ENCODE data around the gene PACSIN2.
"Not testable (repeated sequence)": the region's sequence is repeated elsewhere in the genome, so short reads cannot be mapped to it uniquely, and the experiment has no call there.

PACSIN2 gene

DNA sequence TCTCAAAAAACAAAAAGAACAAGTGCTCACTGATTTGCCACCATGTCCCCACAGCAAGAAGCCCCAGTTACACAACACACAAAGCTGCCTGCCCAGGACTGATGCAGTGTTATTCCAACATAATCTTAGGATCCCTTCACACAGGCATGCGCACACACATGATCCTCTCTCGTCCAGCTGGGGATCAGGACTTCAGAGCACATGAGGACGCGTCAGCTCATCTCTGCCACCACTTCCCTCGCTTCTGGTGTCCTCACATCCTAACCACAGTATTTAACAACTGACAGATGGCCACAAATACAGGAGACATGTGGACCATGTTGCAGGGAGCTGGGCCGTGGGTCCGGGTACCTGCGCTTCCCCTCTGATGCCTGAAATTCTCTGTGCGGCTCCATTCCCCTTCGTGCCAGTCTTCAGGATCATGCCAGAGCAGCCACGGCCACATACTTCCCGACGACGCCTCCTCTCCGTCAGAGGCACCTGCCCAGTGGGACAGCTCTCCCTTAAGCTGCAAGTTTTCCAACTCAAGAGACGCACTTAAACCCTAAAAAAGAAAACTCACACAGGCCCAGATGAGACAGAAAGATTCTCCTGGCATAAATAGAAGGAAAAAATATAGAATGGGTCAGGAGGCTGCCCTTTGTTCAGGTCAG, 68.3 kb downstream of the PACSIN2 start:
- Mint-ChIP-seq H3K36me3 (peaks cover 4% of the 10 kb centered on the region), H3K4me1 (peaks cover 41% of the 10 kb centered on the region), H3K27ac (no peak overlapping the region), H3K4me3 (no peak overlapping the region), H3K9me3 (no peaks in the 10 kb centered on the region), H3K27me3 (no peaks in the 10 kb centered on the region)
- no peak for DNase-seq
- CTCF ChIA-PET, result interaction anchor here (1.1 kb wide), 1 partner anchor 12 kb away, joined by 3 read pairs; no protein-coding TSS in a partner anchor

DNA sequence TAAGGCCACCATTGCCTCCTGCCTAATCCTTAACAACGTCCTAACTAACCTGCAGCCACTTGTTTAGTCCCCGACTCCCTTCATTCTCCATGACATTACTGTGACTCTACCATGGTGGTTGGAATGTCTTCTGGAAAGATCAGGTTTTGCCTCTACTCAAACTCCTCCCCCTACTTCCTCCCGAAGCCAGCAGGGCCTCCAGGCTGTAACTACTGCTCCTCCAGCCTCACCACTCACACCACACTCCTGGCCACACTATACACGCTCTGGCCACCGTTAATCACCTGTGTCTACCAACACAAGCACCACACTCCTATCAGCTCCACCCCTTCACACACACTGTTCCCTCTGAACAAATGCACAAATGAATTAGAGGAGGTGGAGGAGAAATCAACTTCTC, 69.2 kb downstream of the PACSIN2 start:
- CTCF ChIA-PET, result no interaction called here
- H3K4me3 Mint-ChIP-seq, result no peak overlapping the region
- H3K27ac Mint-ChIP-seq, result peak overlapping the region; percentile 17
- peaks cover 41% of the 10 kb centered on the region for H3K4me1 Mint-ChIP-seq
- H3K27me3 Mint-ChIP-seq, result no peaks in the 10 kb centered on the region
- peaks cover 4% of the 10 kb centered on the region for H3K36me3 Mint-ChIP-seq
- no peak for DNase-seq
- no peaks in the 10 kb centered on the region for H3K9me3 Mint-ChIP-seq

DNA sequence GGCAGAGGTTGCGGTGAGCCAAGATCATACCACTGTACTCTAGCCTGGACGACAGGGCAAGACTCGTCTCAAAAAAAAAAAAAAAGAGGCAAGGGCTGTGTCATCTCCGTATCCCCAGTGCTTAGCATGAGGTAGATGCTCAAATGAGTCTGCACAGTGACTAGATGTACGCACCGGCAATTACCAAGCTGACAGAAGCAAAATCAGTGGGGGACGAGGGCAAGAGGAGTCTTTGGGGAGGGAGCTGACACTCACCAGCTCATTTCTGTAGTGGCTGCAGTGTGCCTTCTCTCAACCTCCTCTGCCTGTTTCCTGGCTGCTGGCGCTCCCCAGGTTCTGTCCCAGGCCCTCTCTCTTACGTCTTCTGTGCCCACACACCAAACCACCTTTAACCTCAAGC, 69.9 kb downstream of the PACSIN2 start:
- Mint-ChIP-seq H3K36me3 (peaks cover 4% of the 10 kb centered on the region), H3K4me1 (peaks cover 41% of the 10 kb centered on the region), H3K27ac (no peak overlapping the region), H3K4me3 (no peak overlapping the region), H3K9me3 (no peaks in the 10 kb centered on the region), H3K27me3 (no peaks in the 10 kb centered on the region)
- no peak for DNase-seq
- CTCF ChIA-PET, result interaction anchor here (0.6 kb wide), 1 partner anchor 21 kb away, joined by 3 read pairs; no protein-coding TSS in a partner anchor

DNA sequence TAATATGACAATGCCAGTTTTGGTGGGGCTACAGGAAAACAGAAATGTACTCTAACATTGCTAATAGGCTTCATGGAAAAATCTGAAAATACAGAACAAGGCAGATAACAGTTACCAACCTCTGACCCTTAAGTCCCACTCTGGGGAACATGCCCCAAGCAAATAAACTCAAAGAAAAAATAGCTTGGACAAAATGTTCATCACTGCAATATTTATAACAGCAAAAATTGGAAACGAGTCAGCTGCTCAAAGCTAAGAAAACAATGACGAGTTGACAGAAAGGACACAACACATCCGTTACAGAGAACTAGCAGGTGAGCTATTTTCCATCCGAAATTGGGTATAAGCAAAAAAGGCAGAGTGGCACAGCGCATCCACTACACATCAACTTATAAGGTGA, 70.5 kb downstream of the PACSIN2 start:
- no peaks in the 10 kb centered on the region for H3K9me3 Mint-ChIP-seq
- CTCF ChIA-PET, result interaction anchor here (0.6 kb wide), 1 partner anchor 22 kb away, joined by 3 read pairs; no protein-coding TSS in a partner anchor
- peaks cover 4% of the 10 kb centered on the region for H3K36me3 Mint-ChIP-seq
- H3K4me1 Mint-ChIP-seq, result peaks cover 45% of the 10 kb centered on the region
- no peaks in the 10 kb centered on the region for H3K27me3 Mint-ChIP-seq
- DNase-seq, result no peak
- H3K27ac Mint-ChIP-seq, result no peak overlapping the region
- H3K4me3 Mint-ChIP-seq, result no peak overlapping the region

DNA sequence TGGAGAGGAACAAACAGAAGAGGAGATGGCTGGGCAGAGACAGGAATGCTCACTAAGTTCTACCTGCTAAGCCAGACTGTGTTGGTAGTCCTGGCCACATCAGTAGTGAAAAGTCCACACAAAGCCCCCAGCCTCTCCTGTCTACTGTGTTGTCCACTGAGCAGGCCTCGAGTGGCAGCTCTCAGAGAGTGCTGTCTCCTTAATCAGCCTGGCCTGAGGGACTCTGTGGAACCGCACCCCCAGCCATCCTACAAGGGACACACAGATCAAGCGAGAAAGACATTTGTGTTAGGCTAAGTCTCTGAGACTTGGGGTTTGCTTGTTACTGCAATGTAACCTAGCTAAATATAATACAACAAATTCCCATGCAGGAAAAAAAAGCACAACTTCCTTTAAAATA, 71.0 kb downstream of the PACSIN2 start:
- H3K36me3 Mint-ChIP-seq, result peaks cover 4% of the 10 kb centered on the region
- CTCF ChIA-PET, result no interaction called here
- H3K9me3 Mint-ChIP-seq, result no peaks in the 10 kb centered on the region
- H3K27me3 Mint-ChIP-seq, result no peaks in the 10 kb centered on the region
- H3K4me1 Mint-ChIP-seq, result peaks cover 45% of the 10 kb centered on the region
- no peak overlapping the region for H3K27ac Mint-ChIP-seq
- no peak for DNase-seq
- no peak overlapping the region for H3K4me3 Mint-ChIP-seq

DNA sequence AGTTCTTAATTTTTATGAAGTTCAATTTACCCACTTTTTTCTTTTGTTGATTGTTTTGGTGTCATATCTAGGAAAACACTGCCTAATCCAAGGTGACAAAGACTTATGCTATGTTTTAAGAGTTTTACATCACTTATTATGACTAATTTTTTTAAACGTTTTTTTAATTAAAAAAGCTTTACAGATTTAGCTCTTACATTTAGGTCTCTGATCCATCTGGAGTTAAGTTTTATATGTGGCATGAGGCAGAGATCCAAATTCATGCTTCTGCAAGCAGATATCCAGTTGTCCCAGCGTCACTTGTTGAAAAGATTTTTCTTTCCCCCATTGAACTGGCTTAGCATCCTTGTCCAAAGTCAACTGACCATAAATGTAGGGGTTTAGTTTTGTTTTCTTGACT, 72.6 kb downstream of the PACSIN2 start:
- Mint-ChIP-seq H3K4me1 (peaks cover 38% of the 10 kb centered on the region), H3K36me3 (peaks cover 4% of the 10 kb centered on the region)
- CTCF ChIA-PET, result no interaction called here

DNA sequence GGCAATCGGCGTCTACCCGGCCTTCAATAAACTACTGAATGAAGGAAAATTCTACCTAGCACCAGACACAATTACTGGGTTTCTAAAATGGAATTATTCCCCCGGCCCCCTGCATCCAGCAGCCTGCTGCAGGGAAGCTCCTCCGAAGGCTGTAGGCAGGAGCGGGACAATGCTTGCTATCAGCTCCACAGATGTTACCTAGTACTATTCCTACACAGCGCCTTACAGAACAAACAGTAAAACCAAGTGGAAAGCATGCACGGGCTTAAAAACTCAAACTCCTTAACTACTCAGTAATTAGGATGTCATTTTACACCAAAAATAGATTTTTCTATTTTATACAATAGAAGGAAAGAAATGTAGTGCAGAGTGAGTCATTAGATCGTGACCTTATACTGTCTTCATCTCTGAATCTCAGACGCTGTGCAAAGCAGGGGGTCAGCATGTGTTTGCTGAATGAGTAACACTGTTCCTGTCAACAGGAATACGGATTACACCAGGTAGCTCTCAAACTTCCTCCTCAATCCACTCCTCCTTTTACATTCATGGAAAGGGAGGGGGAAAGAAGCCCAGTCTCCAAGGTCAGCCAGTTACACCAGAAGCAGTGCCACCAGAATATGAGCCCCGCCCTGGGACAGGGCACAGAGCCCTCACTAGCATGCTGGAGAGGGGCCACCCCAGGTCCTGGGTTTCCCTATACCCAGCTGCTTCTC, 74.9 kb downstream of the PACSIN2 start:
- Mint-ChIP-seq H3K27ac (no peak overlapping the region), H3K27me3 (no peaks in the 10 kb centered on the region), H3K9me3 (no peaks in the 10 kb centered on the region), H3K4me3 (no peak overlapping the region), H3K4me1 (peaks cover 32% of the 10 kb centered on the region), H3K36me3 (peaks cover 2% of the 10 kb centered on the region)
- DNase-seq, result no peak
- CTCF ChIA-PET, result interaction anchor here (1.1 kb wide), 2 partner anchors 10 to 72 kb away, joined by 3 to 4 read pairs; no protein-coding TSS in a partner anchor

More for the DNA sequence above, 72.6 kb downstream of the PACSIN2 start:
- no peak overlapping the region for H3K4me3 Mint-ChIP-seq
- no peaks in the 10 kb centered on the region for H3K9me3 Mint-ChIP-seq
- H3K27me3 Mint-ChIP-seq, result no peaks in the 10 kb centered on the region
- DNase-seq, result no peak
- H3K27ac Mint-ChIP-seq, result no peak overlapping the region

DNA sequence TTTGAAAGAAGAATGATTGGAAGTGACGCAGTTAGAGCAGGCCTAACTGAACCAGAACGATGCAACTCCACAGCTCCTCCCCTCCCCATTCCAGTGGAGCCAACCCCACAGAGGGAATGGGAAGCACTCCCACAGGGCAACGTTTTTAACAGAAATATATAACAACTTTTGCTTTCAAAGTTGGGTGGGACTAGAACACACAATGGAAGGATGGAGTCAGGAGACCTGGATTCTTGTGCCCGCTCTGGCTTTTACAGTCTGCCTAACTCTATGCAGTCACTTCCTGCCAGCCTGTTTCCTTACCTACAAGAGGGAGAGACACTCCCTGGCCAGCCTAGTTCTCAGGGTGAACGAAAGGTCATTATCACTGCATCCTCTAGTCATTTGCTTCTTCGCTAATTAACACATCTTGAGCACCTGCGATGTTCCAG, 75.5 kb downstream of the PACSIN2 start:
- Mint-ChIP-seq H3K9me3 (no peaks in the 10 kb centered on the region), H3K27ac (no peak overlapping the region), H3K36me3 (peaks cover 2% of the 10 kb centered on the region), H3K27me3 (no peaks in the 10 kb centered on the region), H3K4me3 (no peak overlapping the region), H3K4me1 (peaks cover 35% of the 10 kb centered on the region)
- no peak for DNase-seq
- CTCF ChIA-PET, result interaction anchor here (1.1 to 1.4 kb wide), 4 partner anchors 10 to 94 kb away, joined by 3 to 4 read pairs (median 3); no protein-coding TSS in a partner anchor

DNA sequence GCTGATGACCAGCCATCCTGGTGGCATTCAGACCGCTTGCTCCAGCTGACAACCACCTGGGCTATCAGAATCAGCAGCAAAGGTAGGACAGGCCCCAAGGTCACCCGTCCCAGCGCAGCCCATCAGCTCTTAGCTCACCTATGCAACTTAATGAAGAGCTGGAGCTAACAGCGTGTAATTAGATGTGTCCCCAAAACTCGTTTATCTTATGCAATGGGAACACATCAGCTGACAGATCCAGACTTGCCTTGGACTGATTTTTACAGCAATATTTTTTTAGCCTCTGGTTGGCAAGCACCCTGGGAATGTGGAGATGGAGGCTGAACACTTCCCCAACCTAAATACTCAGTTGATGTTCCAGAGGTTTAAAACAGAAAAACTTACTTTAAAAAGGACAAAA, 76.0 kb downstream of the PACSIN2 start:
- CTCF ChIA-PET, result interaction anchor here (0.8 to 1.4 kb wide), 4 partner anchors 9 to 95 kb away, joined by 3 read pairs; no protein-coding TSS in a partner anchor
- H3K27me3 Mint-ChIP-seq, result no peaks in the 10 kb centered on the region
- no peak overlapping the region for H3K27ac Mint-ChIP-seq
- H3K9me3 Mint-ChIP-seq, result no peaks in the 10 kb centered on the region
- H3K4me3 Mint-ChIP-seq, result no peak overlapping the region
- DNase-seq, result no peak
- H3K36me3 Mint-ChIP-seq, result peaks cover 2% of the 10 kb centered on the region
- peaks cover 40% of the 10 kb centered on the region for H3K4me1 Mint-ChIP-seq

DNA sequence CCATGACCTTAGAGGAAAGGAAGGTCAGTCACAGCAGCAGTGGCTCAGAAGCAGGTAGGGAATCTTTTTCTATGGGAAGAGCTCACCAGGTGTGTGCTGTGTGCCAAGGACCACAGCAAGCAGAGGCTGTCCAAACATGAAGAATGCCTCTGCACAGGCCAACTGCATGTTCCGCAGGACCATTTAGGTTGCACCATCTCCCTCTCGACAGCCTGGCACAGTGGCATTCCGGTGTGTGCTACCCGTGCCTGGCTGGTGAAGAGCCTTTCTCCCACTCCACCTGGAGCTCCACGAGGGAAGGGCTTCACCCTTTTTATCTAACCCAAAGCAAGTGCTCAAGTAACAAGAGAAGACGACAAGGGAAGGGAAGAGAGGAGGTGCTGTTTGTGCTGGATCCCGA, 76.5 kb downstream of the PACSIN2 start:
- Mint-ChIP-seq H3K27me3 (no peaks in the 10 kb centered on the region), H3K4me3 (no peak overlapping the region), H3K36me3 (peaks cover 2% of the 10 kb centered on the region), H3K4me1 (peaks cover 45% of the 10 kb centered on the region), H3K27ac (no peak overlapping the region), H3K9me3 (no peaks in the 10 kb centered on the region)
- CTCF ChIA-PET, result interaction anchor here (0.8 to 1.4 kb wide), 3 partner anchors 17 to 95 kb away, joined by 3 read pairs; no protein-coding TSS in a partner anchor
- no peak for DNase-seq

DNA sequence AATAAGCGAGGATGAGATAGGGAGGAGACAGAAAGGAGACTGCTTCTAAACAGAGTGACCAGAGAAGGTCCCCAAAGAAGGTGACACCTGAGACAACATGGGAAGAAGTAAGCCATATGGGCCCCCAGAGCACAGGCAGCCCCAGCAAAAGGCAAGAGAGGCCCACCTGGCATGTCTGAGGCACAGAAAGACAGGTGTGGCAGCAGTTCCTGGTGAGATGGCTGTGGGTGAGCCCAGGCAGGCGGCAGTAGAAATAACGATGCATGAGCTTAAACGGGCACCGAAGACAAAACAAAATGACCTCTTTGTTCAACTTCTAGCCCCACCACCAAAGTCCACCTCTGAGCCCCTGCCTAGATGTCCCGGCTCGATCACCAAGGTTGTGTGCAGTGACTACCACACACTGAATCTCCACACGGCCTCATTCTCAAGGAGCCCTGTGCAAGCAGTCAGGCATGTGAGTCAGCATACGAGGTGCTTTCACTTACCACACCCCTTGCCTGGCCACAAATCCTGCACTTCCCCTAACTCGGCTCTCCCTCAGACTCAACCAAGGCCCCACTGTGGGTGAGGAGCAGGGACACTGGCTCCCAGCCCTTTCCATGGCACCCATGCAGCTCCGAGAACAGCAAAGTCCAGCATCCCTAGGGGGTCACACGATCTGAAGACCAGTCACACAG, 77.6 kb downstream of the PACSIN2 start:
- Mint-ChIP-seq H3K9me3 (no peaks in the 10 kb centered on the region), H3K4me3 (no peak overlapping the region), H3K27me3 (no peaks in the 10 kb centered on the region), H3K27ac (no peak overlapping the region), H3K4me1 (peaks cover 49% of the 10 kb centered on the region), H3K36me3 (no peaks in the 10 kb centered on the region)
- DNase-seq, result peak; percentile 54
- CTCF ChIA-PET, result no interaction called here

DNA sequence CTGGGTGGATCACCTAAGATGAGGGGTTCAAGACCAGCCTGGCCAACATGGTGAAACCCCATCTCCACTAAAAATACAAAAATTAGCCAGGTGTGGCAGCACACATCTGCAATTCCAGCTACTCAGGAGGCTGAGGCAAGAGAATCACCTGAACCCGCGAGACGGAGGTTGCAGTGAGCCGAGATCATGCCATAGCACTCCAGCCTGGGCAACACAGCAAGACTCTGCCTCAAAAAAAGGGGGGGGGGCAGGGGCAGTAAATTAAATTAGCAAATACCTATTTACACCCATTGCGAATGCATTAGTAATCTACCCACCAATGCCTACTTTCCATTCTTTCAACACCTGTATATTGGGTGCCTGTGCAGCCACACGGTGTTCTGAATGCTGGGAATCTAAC, 78.3 kb downstream of the PACSIN2 start:
- DNase-seq, H3K9me3 Mint-ChIP-seq, H3K36me3 Mint-ChIP-seq, H3K27ac Mint-ChIP-seq, CTCF ChIA-PET, H3K4me3 Mint-ChIP-seq, H3K27me3 Mint-ChIP-seq: not testable (repeated sequence)
- H3K4me1 Mint-ChIP-seq, result peaks cover 54% of the 10 kb centered on the region

DNA sequence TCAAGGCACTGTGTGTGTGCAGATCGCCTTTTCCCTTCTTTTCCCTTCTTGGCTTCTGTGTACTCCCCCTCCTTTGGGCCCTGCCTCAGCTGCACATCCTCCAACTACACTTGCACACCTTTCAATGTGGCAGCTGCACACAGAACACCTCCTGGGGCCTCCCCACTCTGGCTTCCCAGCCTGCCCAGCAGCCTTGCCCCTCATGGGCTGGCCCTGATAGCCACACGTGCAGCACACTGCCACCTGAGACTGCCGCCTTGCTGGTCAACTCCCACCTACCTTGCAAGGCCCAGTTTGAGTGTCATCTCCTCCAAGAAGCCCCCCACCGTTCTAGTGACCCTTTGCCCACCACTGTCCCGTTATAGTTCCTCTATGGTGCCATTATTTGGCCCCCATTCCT, 80.6 kb downstream of the PACSIN2 start:
- Mint-ChIP-seq H3K27me3 (no peaks in the 10 kb centered on the region), H3K4me1 (peaks cover 48% of the 10 kb centered on the region), H3K4me3 (no peak overlapping the region), H3K9me3 (no peaks in the 10 kb centered on the region), H3K27ac (no peak overlapping the region), H3K36me3 (no peaks in the 10 kb centered on the region)
- CTCF ChIA-PET, result interaction anchor here (0.6 to 1.4 kb wide), 5 partner anchors 12 to 99 kb away, joined by 3 to 4 read pairs (median 3); no protein-coding TSS in a partner anchor
- DNase-seq, result no peak

DNA sequence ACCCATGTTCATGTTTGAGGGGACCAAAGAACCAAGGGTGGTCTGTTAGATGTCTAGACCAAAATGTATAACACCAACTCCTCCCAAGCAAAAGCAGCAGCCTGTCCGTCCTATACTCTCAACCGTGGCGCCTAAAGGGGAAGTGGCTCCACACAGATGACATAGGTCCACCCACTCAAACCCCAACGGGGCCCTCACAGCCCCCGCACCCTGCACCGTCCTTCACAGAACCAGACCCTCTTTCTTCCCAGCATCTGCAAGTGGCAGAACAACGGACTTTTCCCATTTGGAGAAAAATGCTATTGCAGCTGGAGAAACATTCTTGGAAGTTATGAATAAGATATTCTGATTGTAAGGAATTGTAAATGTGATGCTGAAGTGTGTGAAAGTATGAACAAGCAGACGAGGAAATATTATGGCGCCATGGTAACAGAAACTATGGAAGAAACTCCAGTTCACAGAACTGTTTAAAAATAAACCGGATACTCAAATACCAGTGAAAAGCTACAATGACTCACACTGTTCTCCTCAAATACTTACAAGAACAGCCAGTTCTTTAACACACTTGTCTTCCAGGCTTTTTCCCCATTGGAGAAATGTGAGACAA, 81.4 kb downstream of the PACSIN2 start:
- H3K27me3 Mint-ChIP-seq, result no peaks in the 10 kb centered on the region
- CTCF ChIA-PET, result interaction anchor here (0.9 to 1.4 kb wide), 3 partner anchors 13 to 100 kb away, joined by 3 to 4 read pairs (median 3); no protein-coding TSS in a partner anchor
- no peaks in the 10 kb centered on the region for H3K9me3 Mint-ChIP-seq
- peak overlapping the region; percentile 4 for H3K27ac Mint-ChIP-seq
- no peaks in the 10 kb centered on the region for H3K36me3 Mint-ChIP-seq
- no peak overlapping the region for H3K4me3 Mint-ChIP-seq
- peaks cover 45% of the 10 kb centered on the region for H3K4me1 Mint-ChIP-seq
- no peak for DNase-seq

Measured in activated naive CD4-positive, alpha-beta T cell treated with anti-CD3 and anti-CD28 coated beads, Interleukin-2, amount 10 ng/mL, durations not matched to agents 7 days and 5 days (primary cell).